Bone marrow (tissue), 2 donors: ENCODE measurements around the gene PLCG2.

Experiments used
- DNase-seq, 2 donors: peaks; one replicate each; lab custom pipeline; 2025; lab: John Stamatoyannopoulos, UW

Gene PLCG2

GRCh38 chr16:81878529-81878928 is 99.4 kb downstream of the PLCG2 start:
- DNase-seq, result no peak

- DNase-seq, result no peak
Observed at GRCh38 chr16:81879625-81880024, 100.5 kb downstream of the PLCG2 start.

- no peak for DNase-seq
Observed at GRCh38 chr16:81880816-81881215, 101.7 kb downstream of the PLCG2 start.

- DNase-seq, result no peak
Observed at GRCh38 chr16:81881228-81881627, 102.1 kb downstream of the PLCG2 start.

GRCh38 chr16:81882559-81882958 is 103.5 kb downstream of the PLCG2 start:
- no peak for DNase-seq

- no peak for DNase-seq
Observed at GRCh38 chr16:81883235-81883634, 104.1 kb downstream of the PLCG2 start.

- peak in 1 of 2 donors; percentile 15 for DNase-seq
Observed at GRCh38 chr16:81885976-81886586, 107.0 kb downstream of the PLCG2 start.

GRCh38 chr16:81888520-81889394 is 109.7 kb downstream of the PLCG2 start:
- no peak for DNase-seq

- no peak for DNase-seq
Observed at GRCh38 chr16:81891736-81892364, 112.8 kb downstream of the PLCG2 start.

- no peak for DNase-seq
Observed at GRCh38 chr16:81894592-81894991, 115.5 kb downstream of the PLCG2 start.

- no peak for DNase-seq
Observed at GRCh38 chr16:81896902-81897301, 117.8 kb downstream of the PLCG2 start.

GRCh38 chr16:81899601-81900000 is 120.5 kb downstream of the PLCG2 start:
- no peak for DNase-seq

GRCh38 chr16:81900014-81900413 is 120.9 kb downstream of the PLCG2 start:
- DNase-seq, result no peak

GRCh38 chr16:81900456-81900855 is 121.4 kb downstream of the PLCG2 start:
- no peak for DNase-seq

- DNase-seq, result no peak
Observed at GRCh38 chr16:81901484-81901883, 122.4 kb downstream of the PLCG2 start.

GRCh38 chr16:81902025-81902424 is 122.9 kb downstream of the PLCG2 start:
- DNase-seq, result no peak

- DNase-seq, result no peak
Observed at GRCh38 chr16:81904320-81904719, 125.2 kb downstream of the PLCG2 start.

GRCh38 chr16:81905277-81905676 is 126.2 kb downstream of the PLCG2 start:
- DNase-seq, result no peak

GRCh38 chr16:81907681-81908080 is 128.6 kb downstream of the PLCG2 start:
- no peak for DNase-seq

- no peak for DNase-seq
Observed at GRCh38 chr16:81908466-81909262, 129.6 kb downstream of the PLCG2 start.

- no peak for DNase-seq
Observed at GRCh38 chr16:81910366-81910885, 131.3 kb downstream of the PLCG2 start.

- DNase-seq, result no peak
Observed at GRCh38 chr16:81912395-81912794, 133.3 kb downstream of the PLCG2 start.
